GM18502 (cell line): ENCODE measurements around the gene GCNT2.
"Not testable (repeated sequence)": the region's sequence is repeated elsewhere in the genome, so short reads cannot be mapped to it uniquely, and the experiment has no call there.

Experiments used
- ATAC-seq: cut with Tn5 transposase; IDR thresholded peaks from one replicate; pipeline ENCODE4 v1.9.1; 2021; ENCODE audit warnings: mild to moderate bottlenecking; ENCODE audit not compliant: unreplicated experiment, poor library complexity

The GCNT2 gene

GRCh38 chr6:10521104-10521808, at the start of gene GCNT2:
GCNT2 (plus strand) TSS chr6:10521351; CDS start chr6:10528912, 7,561 bp downstream.
- ATAC-seq, result peak; percentile 71

- ATAC-seq, result no peak
These were observed 48.5 kb upstream of the GCNT2 start for GRCh38 chr6:10472634-10473033.

GRCh38 chr6:10478187-10479040, 42.7 kb upstream of the GCNT2 start:
- ATAC-seq, result peak; percentile 79

GRCh38 chr6:10479939-10480700, 41.0 kb upstream of the GCNT2 start:
- peak; percentile 47 for ATAC-seq

- no peak for ATAC-seq
These were observed 40.0 kb upstream of the GCNT2 start for GRCh38 chr6:10481101-10481500.

GRCh38 chr6:10482636-10483257, 38.4 kb upstream of the GCNT2 start:
- ATAC-seq, result no peak

- ATAC-seq, result no peak
These were observed 36.2 kb upstream of the GCNT2 start for GRCh38 chr6:10484912-10485311.

- ATAC-seq, result no peak
These were observed 35.7 kb upstream of the GCNT2 start for GRCh38 chr6:10485406-10485805.

- ATAC-seq, result no peak
These were observed 34.9 kb upstream of the GCNT2 start for GRCh38 chr6:10486215-10486614.

GRCh38 chr6:10486944-10487588, 34.1 kb upstream of the GCNT2 start:
- not testable (repeated sequence) for ATAC-seq

- no peak for ATAC-seq
These were observed 33.4 kb upstream of the GCNT2 start for GRCh38 chr6:10487668-10488327.

- ATAC-seq, result no peak
These were observed 29.7 kb upstream of the GCNT2 start for GRCh38 chr6:10491463-10491862.

GRCh38 chr6:10491905-10492304, 29.2 kb upstream of the GCNT2 start:
- not testable (repeated sequence) for ATAC-seq

- ATAC-seq, result no peak
These were observed 26.1 kb upstream of the GCNT2 start for GRCh38 chr6:10495029-10495428.

GRCh38 chr6:10505529-10505928, 15.6 kb upstream of the GCNT2 start:
- ATAC-seq, result no peak

GRCh38 chr6:10507298-10507697, 13.9 kb upstream of the GCNT2 start:
- no peak for ATAC-seq

GRCh38 chr6:10507715-10508114, 13.4 kb upstream of the GCNT2 start:
- ATAC-seq, result no peak

- peak; percentile 98 for ATAC-seq
These were observed 10.4 kb upstream of the GCNT2 start for GRCh38 chr6:10510592-10511367.

GRCh38 chr6:10511477-10511876, 9.7 kb upstream of the GCNT2 start:
- no peak for ATAC-seq
